H1 (cell line): ENCODE results near the gene MTHFD1. TPM values are rescaled to one million over a fixed set of nuclear protein-coding genes. Genes with fewer than 3 reads are reported as not detected.

Source experiments
- JUN ChIP-seq: IDR thresholded peaks from 2 replicates; pipeline ENCODE4 v1.6.1; 2011; ENCODE audit warnings: low read depth, mild to moderate bottlenecking, improper control_type of control experiment, low read length
- RAD21 ChIP-seq, 2 experiments: IDR thresholded peaks in 1 of 2; conservative IDR thresholded peaks in 1 of 2; 2 replicates each; pipeline ENCODE4 v1.6.1; 2011; ENCODE audit warnings: low read depth in 2 of 2, low read length in 2 of 2, improper control_type of control experiment in 1 of 2, inconsistent platforms in 1 of 2, mild to moderate bottlenecking in 1 of 2, moderate library complexity in 1 of 2
- TAF7 ChIP-seq: optimal IDR thresholded peaks from 2 replicates; pipeline ENCODE3; 2011; ENCODE audit warnings: low read depth, mild to moderate bottlenecking, inconsistent platforms, low read length, moderate library complexity, borderline replicate concordance
- polyA plus RNA-seq, 7 experiments: library from polyadenylated mRNA; depleted of rRNA in 3 of 7; stranded (reverse) in 5 of 7; unstranded in 2 of 7; fragments of >200 nt in 5 of 7; fragments of 200-250 nt in 2 of 7; gene quantifications; 1 replicate in 5 of 7; 2 replicates in 1 of 7; 4 replicates in 1 of 7; pipeline versions ENCODE4 v1.2.1 to v1.2.3, GENCODE V29; 2011 to 2013; ENCODE audit warnings: missing spikeins in 2 of 7, mixed read lengths in 2 of 7
- total RNA-seq: library from RNA; stranded (reverse); fragmentation: NEBNext Ultra II Directional; extraction: Animal tissue kit (Norgen Biotek cat#: 25700); gene quantifications from 2 replicates; pipeline ENCODE4 v1.2.1, GENCODE V29; 2021
- TF ChIP-seq, protein P1 (sequence below): fragments of 300-600 bp; sonication (generic); IDR thresholded peaks from 2 replicates; pipeline ENCODE4 v1.7.1; 2012; ENCODE audit warnings: low read length, moderate library complexity, mild to moderate bottlenecking, inconsistent platforms; ENCODE audit not compliant: insufficient replicate concordance
- TF ChIP-seq, protein P2 (sequence below), 3 experiments: IDR thresholded peaks; 1 replicate in 2 of 3; 2 replicates in 1 of 3; pipeline versions ENCODE4 v1.5.1 to v1.6.1; 2011; ENCODE audit warnings: low read length in 3 of 3, mild to moderate bottlenecking in 3 of 3, inconsistent platforms in 2 of 3, low read depth in 1 of 3, moderate library complexity in 1 of 3; ENCODE audit not compliant: insufficient read depth in 1 of 3; ENCODE audit errors: control extremely low read depth in 1 of 3

The MTHFD1 gene
- total and polyA plus RNA-seq, 2 of the 8 experiments (the other 6 are each of a cell fraction or from before 2014, with no cell fraction given), result 79.7 to 332 TPM

DNA sequence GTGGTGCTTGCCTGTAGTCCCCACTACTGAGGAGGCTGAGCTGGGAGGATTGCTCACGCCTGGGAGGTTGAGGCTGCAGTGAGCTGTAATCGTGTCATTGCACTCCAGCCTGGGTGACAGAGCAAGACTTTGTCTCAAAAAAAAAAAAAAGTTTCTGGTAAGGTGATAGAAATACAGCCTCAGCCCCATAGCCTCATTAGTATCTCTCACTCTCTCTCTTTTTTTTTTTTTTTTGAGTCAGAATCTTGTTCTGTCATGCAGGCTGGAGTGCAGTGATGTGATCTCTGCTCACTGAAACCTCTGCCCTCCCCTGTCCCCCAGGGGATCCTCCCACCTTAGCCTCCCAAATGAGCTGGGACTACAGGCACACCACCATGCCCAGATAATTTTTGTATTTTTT is 19.2 kb downstream of the MTHFD1 start (continued):
- TF ChIP-seq, protein P1, sequence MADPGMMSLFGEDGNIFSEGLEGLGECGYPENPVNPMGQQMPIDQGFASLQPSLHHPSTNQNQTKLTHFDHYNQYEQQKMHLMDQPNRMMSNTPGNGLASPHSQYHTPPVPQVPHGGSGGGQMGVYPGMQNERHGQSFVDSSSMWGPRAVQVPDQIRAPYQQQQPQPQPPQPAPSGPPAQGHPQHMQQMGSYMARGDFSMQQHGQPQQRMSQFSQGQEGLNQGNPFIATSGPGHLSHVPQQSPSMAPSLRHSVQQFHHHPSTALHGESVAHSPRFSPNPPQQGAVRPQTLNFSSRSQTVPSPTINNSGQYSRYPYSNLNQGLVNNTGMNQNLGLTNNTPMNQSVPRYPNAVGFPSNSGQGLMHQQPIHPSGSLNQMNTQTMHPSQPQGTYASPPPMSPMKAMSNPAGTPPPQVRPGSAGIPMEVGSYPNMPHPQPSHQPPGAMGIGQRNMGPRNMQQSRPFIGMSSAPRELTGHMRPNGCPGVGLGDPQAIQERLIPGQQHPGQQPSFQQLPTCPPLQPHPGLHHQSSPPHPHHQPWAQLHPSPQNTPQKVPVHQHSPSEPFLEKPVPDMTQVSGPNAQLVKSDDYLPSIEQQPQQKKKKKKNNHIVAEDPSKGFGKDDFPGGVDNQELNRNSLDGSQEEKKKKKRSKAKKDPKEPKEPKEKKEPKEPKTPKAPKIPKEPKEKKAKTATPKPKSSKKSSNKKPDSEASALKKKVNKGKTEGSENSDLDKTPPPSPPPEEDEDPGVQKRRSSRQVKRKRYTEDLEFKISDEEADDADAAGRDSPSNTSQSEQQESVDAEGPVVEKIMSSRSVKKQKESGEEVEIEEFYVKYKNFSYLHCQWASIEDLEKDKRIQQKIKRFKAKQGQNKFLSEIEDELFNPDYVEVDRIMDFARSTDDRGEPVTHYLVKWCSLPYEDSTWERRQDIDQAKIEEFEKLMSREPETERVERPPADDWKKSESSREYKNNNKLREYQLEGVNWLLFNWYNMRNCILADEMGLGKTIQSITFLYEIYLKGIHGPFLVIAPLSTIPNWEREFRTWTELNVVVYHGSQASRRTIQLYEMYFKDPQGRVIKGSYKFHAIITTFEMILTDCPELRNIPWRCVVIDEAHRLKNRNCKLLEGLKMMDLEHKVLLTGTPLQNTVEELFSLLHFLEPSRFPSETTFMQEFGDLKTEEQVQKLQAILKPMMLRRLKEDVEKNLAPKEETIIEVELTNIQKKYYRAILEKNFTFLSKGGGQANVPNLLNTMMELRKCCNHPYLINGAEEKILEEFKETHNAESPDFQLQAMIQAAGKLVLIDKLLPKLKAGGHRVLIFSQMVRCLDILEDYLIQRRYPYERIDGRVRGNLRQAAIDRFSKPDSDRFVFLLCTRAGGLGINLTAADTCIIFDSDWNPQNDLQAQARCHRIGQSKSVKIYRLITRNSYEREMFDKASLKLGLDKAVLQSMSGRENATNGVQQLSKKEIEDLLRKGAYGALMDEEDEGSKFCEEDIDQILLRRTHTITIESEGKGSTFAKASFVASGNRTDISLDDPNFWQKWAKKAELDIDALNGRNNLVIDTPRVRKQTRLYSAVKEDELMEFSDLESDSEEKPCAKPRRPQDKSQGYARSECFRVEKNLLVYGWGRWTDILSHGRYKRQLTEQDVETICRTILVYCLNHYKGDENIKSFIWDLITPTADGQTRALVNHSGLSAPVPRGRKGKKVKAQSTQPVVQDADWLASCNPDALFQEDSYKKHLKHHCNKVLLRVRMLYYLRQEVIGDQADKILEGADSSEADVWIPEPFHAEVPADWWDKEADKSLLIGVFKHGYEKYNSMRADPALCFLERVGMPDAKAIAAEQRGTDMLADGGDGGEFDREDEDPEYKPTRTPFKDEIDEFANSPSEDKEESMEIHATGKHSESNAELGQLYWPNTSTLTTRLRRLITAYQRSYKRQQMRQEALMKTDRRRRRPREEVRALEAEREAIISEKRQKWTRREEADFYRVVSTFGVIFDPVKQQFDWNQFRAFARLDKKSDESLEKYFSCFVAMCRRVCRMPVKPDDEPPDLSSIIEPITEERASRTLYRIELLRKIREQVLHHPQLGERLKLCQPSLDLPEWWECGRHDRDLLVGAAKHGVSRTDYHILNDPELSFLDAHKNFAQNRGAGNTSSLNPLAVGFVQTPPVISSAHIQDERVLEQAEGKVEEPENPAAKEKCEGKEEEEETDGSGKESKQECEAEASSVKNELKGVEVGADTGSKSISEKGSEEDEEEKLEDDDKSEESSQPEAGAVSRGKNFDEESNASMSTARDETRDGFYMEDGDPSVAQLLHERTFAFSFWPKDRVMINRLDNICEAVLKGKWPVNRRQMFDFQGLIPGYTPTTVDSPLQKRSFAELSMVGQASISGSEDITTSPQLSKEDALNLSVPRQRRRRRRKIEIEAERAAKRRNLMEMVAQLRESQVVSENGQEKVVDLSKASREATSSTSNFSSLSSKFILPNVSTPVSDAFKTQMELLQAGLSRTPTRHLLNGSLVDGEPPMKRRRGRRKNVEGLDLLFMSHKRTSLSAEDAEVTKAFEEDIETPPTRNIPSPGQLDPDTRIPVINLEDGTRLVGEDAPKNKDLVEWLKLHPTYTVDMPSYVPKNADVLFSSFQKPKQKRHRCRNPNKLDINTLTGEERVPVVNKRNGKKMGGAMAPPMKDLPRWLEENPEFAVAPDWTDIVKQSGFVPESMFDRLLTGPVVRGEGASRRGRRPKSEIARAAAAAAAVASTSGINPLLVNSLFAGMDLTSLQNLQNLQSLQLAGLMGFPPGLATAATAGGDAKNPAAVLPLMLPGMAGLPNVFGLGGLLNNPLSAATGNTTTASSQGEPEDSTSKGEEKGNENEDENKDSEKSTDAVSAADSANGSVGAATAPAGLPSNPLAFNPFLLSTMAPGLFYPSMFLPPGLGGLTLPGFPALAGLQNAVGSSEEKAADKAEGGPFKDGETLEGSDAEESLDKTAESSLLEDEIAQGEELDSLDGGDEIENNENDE, result no peak
- TF ChIP-seq, protein P2, sequence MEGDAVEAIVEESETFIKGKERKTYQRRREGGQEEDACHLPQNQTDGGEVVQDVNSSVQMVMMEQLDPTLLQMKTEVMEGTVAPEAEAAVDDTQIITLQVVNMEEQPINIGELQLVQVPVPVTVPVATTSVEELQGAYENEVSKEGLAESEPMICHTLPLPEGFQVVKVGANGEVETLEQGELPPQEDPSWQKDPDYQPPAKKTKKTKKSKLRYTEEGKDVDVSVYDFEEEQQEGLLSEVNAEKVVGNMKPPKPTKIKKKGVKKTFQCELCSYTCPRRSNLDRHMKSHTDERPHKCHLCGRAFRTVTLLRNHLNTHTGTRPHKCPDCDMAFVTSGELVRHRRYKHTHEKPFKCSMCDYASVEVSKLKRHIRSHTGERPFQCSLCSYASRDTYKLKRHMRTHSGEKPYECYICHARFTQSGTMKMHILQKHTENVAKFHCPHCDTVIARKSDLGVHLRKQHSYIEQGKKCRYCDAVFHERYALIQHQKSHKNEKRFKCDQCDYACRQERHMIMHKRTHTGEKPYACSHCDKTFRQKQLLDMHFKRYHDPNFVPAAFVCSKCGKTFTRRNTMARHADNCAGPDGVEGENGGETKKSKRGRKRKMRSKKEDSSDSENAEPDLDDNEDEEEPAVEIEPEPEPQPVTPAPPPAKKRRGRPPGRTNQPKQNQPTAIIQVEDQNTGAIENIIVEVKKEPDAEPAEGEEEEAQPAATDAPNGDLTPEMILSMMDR (IDR thresholded peaks at IDR 0.05; ENCODE audit: control extremely low read depth in 1 of 3, insufficient read depth in 1 of 3, low read depth in 1 of 3, low read length in 3 of 3), result no peak
- TF ChIP-seq JUN (no peak), RAD21 (IDR thresholded peaks at IDR 0.05 in 1 of 2, conservative IDR thresholded peaks at IDR 0.05 in 1 of 2; ENCODE audit: low read depth in 2 of 2, low read length in 2 of 2) (no peak), TAF7 (no peak)
